Renal cortex interstitium (tissue), 11 donors: ENCODE results near the gene PLA2G1B. TPM values are rescaled to one million over a fixed set of nuclear protein-coding genes. Genes with fewer than 3 reads are reported as not detected.
A peak's percentile ranks its signal among the peaks of the same experiment; 100 is the strongest.
"Not testable (repeated sequence)": the region's sequence is repeated elsewhere in the genome, so short reads cannot be mapped to it uniquely, and the experiment has no call there.

Experiments used
- DNase-seq, 11 donors: peaks; one replicate each; pipeline ENCODE4 v3.0.0-alpha.2; 2013; ENCODE audit warnings: low read depth in 9 of 11, low spot score in 4 of 11; ENCODE audit errors: extremely low read depth in 1 of 11
- polyA plus RNA-seq, 3 donors: library from polyadenylated mRNA; unstranded; fragments of 120-200 nt; gene quantifications; one replicate each; pipeline ENCODE4 v1.2.1, GENCODE V29; 2013; ENCODE audit not compliant: insufficient read length in 3 of 3

Gene PLA2G1B
- polyA plus RNA-seq, 3 donors = 0.50 to 0.91 (median 0.86) TPM

GRCh38 chr12:120337730-120338129 is 10.2 kb upstream of the PLA2G1B start:
- DNase-seq = no peak

GRCh38 chr12:120336392-120336791 is 8.8 kb upstream of the PLA2G1B start:
- not testable (repeated sequence) for DNase-seq

DNA sequence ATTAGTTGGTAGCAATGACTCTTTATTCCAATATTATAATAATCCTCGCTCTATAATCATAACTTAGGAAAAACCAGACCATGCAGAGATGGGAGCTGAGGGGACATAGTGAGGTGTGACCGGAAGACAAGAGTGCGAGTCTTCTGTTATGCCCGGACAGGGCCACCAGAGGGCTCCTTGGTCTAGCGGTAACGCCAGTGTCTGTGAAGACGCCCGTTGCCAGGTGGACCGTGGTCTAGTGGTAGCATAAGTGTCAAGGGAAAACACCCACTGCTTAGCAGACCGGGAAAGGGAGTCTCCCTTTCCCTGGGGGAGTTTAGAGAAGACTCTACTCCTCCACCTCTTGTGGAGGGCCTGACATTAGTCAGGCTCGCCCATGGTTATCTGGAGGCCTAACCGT is 7.9 kb upstream of the PLA2G1B start:
- peak in 2 of 11 donors; percentile 52 to 53 for DNase-seq

- DNase-seq = no peak
Measured at GRCh38 chr12:120332523-120332922, 4.9 kb upstream of the PLA2G1B start.

DNA sequence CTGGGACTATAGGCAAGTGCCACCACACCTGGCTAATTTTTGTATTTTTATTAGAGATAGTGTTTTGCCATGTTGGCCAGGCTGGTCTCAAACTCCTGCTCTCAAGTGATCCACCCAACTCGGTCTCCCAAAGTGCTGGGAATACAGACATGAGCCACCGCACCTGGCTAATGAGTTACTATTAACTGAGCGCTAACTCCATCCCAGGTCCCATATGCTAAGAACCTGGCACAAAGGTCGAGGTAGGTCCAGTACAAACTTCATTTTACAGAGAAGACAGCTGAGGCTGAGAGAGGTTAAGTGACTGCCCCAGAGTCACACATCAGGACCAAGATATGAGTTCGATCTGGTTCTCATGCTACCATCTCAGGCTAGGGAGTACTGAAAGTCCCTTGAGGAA is 4.5 kb upstream of the PLA2G1B start:
- DNase-seq = no peak

DNA sequence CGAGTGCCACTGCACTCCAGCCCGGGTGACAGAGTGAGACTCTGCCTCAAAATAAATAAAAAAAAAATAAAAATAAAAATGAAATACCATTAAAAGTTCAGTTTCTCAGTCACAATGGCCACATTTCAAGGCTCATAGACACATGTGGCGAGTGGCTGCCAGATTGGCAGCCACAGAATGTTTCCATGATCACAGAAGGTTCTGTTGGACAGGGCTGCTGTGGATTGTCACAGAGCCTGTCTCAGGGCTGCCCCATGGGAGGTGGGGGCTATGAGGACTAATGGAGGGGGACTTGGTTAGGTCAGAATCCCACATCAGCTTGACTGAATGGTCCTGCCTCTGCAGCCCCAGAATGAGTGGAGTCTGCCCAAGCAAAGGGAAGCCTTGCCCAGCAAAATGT is 3.8 kb upstream of the PLA2G1B start:
- no peak for DNase-seq

DNA sequence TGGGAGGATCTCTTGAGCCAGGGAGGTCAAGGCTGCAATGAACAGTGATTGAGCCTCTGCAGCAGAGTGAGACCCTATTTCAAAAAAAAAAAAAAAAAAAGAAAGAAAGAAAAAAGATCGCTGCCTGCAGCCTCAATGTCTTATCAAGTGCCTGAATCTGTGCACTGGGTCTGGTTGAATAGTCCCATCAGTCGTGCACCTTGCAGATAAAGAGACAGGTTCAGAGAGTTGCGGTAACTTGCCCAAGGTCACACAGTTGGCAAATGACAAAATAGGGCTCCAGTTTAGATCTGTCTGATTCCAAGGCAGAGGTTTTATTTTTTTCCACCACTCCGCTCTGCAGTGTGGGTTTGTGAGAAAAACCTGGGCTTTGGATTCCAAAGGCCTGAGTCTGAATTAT is 649 bp upstream of the PLA2G1B start:
- DNase-seq = no peak

- no peak for DNase-seq
Measured at GRCh38 chr12:120324841-120325417, 2.6 kb downstream of the PLA2G1B start.

- no peak for DNase-seq
Measured at GRCh38 chr12:120323772-120324171, 3.8 kb downstream of the PLA2G1B start.

DNA sequence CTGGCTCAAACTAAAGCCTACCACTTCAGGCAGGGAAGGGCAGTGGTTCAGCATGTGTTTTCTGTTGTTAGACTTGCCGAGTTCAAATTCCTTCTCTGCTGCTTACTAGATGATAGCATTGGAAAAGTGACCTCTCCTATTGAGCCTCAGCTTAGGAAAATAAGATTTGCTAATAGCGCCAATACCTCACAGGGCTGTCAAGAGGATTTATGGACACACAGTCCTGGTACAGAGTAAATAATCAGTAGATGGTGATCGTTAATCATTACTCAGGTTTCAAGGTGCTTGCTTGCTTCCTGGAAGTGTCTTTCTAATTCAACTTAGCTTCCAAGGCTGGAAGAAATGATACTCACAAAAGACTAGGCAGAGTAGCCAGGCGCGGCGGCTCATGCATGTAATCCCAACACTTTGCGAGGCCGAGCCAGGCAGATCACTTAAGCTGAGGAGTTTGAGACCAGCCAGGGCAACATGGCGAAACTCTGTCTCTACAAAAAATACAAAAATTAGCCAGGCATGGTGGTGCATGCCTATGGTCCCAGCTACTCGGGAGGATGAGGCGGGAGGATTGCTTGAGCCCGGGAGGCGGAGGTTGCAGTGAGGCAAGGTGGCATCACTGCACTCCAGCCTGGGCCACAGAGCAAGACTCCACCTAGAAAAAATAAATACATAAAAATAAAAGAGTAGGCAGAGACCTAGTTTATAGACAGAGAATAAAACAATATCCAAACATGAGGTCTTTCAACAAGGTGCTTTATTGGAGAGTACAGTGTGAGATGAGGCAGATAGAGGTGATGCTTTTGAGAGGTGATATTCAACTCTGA is 6.0 kb downstream of the PLA2G1B start:
- DNase-seq = peak in 3 of 11 donors; percentile 24 to 70 (median 59)

- peak; percentile 90 to 99 (median 97) for DNase-seq
Measured at GRCh38 chr12:120317224-120318105, 10.1 kb downstream of the PLA2G1B start.

DNA sequence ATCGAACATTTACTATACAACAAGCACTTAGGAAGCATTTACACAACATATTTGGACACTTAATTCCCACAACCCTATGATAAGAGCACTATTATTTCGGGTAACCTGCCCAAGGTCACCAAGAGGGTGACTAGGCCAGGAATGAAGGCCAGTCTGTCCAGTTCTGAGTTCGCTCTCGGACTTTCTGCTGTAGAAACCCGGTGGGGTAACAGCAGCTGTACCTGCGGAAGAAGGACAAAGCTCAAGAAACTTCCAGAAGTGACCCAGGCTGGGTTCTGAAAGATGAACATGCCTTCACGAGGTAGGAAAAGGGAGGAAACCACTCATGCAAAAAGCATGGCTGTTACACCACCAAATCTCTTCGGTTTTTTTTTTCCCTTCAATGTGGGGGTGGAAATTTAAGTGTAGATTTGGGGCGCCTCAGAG is 10.8 kb downstream of the PLA2G1B start:
- peak in 2 of 11 donors; percentile 25 to 30 for DNase-seq

GRCh38 chr12:120314220-120314619 is 13.4 kb downstream of the PLA2G1B start:
- DNase-seq = no peak

- DNase-seq = peak; percentile 83 to 96 (median 92)
Measured at GRCh38 chr12:120301962-120302815, 25.4 kb downstream of the PLA2G1B start, which contains the start of gene SIRT4. SIRT4 (plus strand) TSS chr12:120302321; CDS start chr12:120303562, 1,241 bp downstream.

DNA sequence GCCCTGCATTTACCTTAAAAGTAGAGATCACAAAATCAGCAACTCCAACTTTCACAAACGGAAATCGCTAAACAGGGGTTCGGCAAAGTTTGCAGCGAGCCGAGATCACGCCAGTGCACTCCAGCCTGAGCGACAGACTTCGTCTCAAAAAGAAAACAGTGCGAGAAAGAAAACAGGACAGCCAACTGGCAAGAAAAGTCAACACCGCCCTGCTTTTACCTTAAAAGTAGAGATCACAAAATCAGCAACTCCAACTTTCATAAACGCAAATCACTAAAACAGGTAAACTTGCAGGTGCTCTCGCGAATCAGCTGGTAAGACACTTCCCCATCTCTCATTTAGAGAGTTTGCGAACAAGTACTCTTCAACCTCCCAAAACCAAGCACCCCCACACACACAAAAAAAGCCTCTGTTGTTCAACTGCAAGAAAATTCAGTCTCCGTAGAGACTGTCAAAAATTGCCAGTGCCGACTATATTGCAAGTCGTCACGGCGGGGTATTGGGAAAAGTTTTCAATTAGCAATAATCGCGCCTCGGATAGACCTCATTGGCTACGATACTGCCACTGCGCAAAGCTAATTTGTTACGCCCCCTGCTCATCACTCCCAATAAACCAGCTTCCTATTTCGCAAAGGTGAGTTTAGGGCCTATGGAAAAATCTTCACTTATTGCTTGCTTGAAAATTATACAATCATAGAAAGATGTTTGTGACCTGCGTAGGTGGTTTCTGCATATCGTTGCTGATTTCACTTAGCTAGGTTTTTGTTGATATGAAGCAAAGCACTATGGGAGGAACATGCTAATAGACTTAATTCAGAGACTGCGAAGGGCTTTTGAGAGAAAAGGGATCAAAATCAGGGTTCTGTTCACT is 34.7 kb downstream of the PLA2G1B start, which contains the start of gene RNU4-1:
TSS of gene RNU4-1 (minus strand) at position 577 of the 871 bp plus-strand sequence.
- DNase-seq = peak in 10 of 11 donors; percentile 63 to 88 (median 78)

DNA sequence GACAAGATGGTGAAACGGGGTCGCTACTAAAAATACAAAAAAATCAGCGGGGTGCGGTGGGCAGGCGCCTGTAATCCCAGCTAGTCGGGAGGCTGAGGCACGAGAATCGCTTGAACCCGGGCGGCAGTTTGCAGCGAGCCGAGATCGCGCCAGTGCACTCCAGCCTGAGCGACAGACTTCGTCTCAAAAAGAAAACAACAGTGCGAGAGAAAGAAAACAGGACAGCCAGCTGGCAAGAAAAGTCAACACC is 35.2 kb downstream of the PLA2G1B start:
- DNase-seq = peak in 4 of 11 donors; percentile 5 to 22 (median 10)

DNA sequence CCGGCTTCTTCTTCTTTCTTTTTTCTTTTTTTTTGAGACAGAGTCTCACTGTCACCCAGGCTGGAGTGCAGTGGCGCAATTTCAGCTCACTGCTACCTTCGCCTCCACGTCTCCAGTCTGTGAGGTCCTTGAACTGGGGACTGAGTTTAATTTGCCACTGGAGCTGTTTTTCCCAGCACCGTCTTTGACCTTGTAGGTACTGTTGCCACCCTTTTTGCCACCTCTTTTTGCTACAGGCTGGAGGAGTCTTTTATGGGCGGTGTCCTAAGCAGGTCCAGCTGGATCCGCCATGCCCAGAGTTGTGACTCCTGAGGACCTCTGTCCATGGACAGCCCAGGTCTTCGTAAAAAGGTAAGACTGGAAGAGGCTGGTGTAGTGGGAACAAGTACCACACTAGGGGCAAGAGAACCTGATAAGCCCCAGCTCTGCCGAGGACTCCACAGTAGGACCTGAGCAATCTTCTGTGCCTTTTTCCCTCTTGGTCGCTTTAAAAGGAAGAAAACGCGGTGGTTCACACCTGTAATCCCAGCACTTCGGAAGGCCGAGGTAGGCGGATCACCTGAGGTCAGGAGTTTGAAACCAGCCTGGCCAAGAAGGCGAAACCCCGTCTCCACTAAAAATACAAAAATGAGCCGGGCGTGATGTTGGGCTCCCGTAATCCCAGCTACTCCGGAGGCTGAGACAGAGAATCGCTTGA is 36.8 kb downstream of the PLA2G1B start:
- DNase-seq = peak in 6 of 11 donors; percentile 4 to 27 (median 14)
